Inflammatory macrophage treated with lipopolysaccharide for 4 hours (primary cell): ENCODE results near the gene APCS.

Experiments used
- DNase-seq: peaks from one replicate; pipeline ENCODE4 v3.0.0-alpha.2; 2020

The APCS gene

GRCh38 chr1:159587461-159587951 lies at the start of gene APCS:
Gene APCS, plus strand, starts transcription at chr1:159587826. Its CDS starts 96 bp downstream, at chr1:159587922.
- no peak for DNase-seq

GRCh38 chr1:159548126-159548525 lies 39.5 kb upstream of the APCS start:
- peak; percentile 21 for DNase-seq

GRCh38 chr1:159554261-159554660 lies 33.4 kb upstream of the APCS start:
- DNase-seq = peak; percentile 14

- peak; percentile 25 for DNase-seq
Observed at GRCh38 chr1:159554696-159555095, 32.9 kb upstream of the APCS start.

- no peak for DNase-seq
Observed at GRCh38 chr1:159556931-159557369, 30.7 kb upstream of the APCS start.

GRCh38 chr1:159560599-159560998 lies 27.0 kb upstream of the APCS start:
- DNase-seq = no peak

- peak; percentile 8 for DNase-seq
Observed at GRCh38 chr1:159561497-159561896, 26.1 kb upstream of the APCS start.

GRCh38 chr1:159562680-159563079 lies 24.9 kb upstream of the APCS start:
- DNase-seq = no peak

GRCh38 chr1:159577446-159577845 lies 10.2 kb upstream of the APCS start:
- no peak for DNase-seq

- no peak for DNase-seq
Observed at GRCh38 chr1:159580340-159580739, 7.3 kb upstream of the APCS start.

GRCh38 chr1:159581422-159581821 lies 6.2 kb upstream of the APCS start:
- DNase-seq = no peak

GRCh38 chr1:159584536-159584935 lies 3.1 kb upstream of the APCS start:
- DNase-seq = no peak

GRCh38 chr1:159591981-159592380 lies 4.4 kb downstream of the APCS start:
- no peak for DNase-seq

- DNase-seq = no peak
Observed at GRCh38 chr1:159594625-159595405, 7.2 kb downstream of the APCS start.

- no peak for DNase-seq
Observed at GRCh38 chr1:159598196-159598595, 10.6 kb downstream of the APCS start.

- DNase-seq = no peak
Observed at GRCh38 chr1:159600894-159601293, 13.3 kb downstream of the APCS start.

GRCh38 chr1:159602501-159602999 lies 14.9 kb downstream of the APCS start:
- DNase-seq = no peak

- no peak for DNase-seq
Observed at GRCh38 chr1:159612211-159612885, 24.7 kb downstream of the APCS start.

GRCh38 chr1:159632922-159633321 lies 45.3 kb downstream of the APCS start:
- DNase-seq = no peak
